ENCODE results near the gene RASA3.

RASA3 gene

DNA sequence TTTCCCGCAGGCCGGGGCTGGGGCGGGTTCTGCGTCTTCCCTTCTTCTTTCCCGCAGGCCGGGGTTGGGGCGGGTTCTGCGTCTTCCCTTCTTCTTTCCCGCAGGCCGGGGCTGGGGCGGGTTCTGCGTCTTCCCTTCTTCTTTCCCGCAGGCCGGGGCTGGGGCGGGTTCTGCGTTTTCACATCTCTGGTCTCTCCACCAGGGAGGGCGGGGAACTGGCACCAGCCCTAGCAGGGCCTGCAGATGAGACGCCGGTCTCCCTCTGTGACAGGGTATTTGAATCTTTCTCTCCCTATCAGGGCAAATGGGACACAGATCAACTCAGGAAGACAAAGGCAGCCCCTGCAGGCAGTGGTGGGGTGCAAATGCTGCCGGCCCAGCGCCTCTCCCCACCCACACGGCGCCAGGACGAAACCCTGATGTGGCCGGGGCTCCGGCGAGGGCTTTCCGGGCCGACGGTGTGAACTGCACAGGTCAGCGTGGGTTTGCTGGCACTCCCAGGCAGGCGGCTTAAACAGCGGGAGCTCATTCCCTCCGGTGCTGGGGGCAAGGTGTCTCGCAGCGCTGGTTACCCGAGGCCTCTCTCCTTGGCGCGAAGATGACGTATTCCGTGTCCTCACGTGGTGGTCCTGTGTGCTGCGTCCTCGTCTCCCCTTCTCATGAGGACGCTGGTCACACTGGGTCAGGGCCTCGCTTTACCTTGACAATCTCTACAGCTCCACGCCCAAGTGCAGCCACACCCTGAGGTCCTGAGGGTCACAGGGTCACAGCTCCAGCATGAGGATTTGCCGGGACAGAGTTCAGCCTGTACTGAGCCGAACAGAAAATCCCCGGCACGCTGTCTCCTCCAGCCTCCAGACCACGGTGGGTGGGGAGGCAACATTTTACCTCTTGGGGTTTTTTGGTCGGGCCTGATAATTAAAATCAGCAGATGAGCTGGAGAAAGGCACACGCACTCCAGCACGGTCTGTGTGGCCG is 157.8 kb downstream of the RASA3 start:
- DNase-seq: no peak

DNA sequence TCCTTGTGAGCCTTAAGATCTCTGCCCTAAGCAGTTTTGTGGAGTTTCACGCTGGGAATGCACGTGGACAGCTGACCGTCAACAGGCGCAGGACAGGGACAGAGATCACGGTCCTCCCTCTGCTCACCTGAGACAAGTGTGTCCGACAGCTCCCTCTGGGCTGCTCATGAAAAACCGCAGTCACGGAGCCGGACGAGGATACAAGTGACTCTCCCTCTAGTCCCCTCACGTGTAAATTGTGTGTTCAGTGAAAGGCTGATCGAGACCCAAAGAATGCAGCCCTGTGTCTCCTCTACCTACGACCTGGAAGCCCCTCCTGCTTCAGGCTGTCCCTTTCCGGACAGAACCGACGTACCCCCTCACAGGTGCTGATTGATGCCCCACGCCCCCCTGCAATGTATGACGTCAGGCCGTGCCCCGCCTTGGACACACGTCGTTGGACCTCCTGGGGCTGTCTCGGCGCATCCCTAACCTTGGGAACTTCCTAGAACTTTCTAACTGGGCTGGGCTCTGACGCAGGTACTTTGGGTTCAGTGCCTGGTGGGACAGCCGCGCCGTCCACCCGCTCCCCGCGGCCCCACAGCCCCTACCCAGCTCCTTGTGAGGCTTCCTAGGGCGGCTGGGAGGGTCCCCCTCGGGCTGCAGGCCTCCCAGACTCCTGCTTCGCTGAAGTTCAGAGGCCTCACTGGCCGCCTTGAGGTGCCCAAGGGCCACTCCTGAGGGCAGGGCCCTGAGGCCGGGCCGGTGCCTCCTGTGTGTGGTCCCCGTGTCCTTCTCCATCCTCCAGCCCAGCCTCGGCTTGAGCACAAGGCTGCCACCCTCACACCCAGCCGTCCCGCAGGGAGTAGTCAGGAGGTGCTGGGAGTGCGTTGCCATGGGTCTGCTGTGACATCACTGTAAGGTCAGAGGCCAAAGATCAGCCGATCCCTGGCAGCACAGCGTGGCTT is 158.9 kb downstream of the RASA3 start, which contains the start of gene C13orf46:
Gene C13orf46 (minus strand): TSS at position 859 of the 947 bp plus-strand sequence. CDS start 79 bp downstream, at position 780.
- DNase-seq: no peak

- DNase-seq: no peak
These were observed 159.8 kb downstream of the RASA3 start for GRCh38 chr13:113972451-113973217.

- DNase-seq: no peak
These were observed 160.8 kb downstream of the RASA3 start for GRCh38 chr13:113971471-113972231.

- DNase-seq: no peak
These were observed 161.5 kb downstream of the RASA3 start for GRCh38 chr13:113970810-113971470.

GRCh38 chr13:113969973-113970611 is 162.3 kb downstream of the RASA3 start:
- DNase-seq: no peak

DNA sequence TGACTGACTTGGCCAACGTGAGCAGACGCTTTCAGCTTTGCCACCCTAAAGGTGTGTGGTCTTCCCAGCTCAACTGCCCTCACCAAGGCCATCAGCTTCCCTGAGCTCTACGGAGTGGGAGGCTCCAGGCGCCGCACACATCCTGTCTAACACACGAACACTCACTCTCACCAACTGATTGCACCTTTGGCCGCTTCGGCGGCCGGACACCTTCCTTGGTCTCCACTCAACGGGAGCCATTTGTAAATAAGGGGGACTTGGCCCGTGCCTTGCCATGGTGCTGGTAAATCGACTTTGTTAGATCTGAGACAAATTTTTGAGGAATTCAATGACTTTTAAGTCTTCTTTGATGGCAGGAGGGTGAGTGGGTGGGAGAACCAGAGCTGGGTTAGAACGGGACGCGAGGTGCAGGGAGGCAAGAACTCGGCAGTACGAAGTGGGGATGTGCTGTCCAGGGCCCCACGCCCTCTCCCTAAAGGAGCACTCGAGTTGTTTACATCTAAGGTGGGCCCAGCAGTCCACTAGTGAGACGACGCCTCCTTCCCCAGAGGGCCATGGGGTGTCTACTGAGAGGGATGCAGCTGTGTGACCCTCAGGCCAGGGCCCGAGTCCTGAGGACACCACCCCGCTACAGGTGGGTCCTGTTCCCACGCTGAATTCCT is 163.0 kb downstream of the RASA3 start:
- no peak for DNase-seq

- DNase-seq: no peak
These were observed 163.7 kb downstream of the RASA3 start for GRCh38 chr13:113968463-113969310.

DNA sequence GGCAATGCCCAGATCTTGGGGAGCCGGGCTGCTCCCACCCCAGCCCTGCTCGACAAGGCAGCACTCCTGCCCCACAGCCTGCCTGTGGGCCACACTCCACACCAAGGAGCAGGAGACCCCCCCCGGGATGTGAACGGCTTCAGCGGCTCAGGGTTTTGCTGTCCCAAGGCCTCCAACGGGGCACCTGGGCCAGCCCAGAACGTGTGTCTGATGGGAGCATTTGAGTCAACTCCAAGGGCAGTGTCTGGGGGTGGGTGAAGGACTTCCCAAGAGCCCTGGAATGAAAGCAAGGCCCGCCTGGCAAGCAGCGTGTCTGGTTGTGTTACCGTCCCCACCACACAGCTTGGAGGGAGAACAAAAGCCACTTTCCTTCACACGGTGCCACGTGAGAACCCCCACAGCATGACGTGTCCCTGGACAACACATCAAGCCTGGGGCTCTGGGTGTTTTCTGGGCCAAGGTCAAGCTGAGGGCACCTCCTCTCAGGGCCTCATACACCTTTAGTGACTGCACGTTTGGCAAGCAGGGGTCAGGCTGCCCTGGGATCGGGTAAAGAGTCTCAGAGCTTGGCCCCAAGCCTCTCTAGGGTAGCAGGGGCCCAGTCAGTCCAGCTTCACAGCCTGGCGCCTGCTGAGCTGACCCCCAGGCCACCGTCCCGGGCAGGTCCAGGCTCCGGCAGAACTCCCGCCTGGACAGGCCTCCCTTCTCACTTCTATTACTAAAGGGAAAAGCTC is 164.5 kb downstream of the RASA3 start:
- DNase-seq: no peak

DNA sequence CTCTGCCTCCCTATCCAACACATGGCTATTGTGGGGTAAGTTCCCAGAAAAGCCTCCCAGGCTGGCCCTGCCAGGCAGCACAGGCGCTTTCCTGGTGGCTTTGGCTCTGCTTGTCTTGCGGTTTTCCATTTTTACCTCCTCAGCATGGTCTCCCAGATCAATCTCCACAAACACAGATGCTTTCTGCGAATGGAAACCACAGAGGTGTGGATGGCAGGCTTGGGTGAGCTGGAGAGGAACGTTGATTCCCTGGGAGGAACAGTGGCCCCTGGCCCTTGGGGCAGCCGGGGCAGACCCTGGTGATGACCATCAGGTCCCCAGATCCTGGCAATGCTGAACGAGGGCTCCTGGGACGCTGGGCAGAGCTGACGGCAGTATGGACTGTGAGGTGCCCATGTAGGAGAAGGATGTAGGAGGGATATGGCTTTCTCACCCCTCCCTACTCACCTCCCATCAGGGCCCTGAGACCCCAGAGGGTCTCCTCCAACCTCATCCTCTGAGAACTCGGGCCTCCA is 165.2 kb downstream of the RASA3 start:
- no peak for DNase-seq

DNA sequence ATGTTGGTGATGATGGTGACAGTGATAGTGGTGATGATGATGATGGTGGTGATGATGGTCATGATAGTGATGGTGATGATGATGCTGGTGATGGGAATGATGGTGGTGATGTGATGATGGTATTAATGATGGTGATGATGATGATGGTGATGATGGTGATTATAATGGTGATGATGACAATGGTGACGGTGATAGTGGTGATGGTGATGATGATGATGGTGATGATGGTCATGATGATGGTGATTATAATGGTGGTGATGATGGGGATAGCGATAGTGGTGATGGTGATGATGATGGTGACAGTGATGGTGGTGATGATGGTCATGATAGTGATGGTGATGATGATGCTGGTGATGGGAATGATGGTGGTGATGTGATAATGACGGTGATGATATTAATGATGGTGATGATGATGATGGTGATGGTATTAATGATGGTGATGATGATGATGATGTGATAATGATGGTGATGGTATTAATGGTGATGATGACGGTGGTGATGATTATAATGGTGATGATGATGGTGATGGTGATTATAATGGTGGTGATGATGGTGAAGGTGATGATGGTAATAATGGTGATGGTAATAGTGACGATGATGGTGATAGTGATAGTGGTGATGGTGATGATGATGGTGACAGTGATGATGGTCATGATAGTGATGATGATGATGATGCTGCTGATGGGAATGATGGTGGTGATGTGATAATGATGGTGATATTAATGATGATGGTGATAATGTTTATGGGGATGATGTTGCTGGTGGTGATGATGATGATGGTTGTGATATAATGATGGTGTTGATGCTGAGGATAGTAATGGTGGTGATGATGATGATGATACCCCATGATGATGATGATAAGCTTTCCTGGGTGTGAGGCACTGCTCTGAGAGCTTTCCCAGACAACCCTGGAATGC is 166.2 kb downstream of the RASA3 start:
- DNase-seq: no peak

GRCh38 chr13:113965383-113965874 is 167.0 kb downstream of the RASA3 start:
- no peak for DNase-seq

- DNase-seq: no peak
These were observed 168.0 kb downstream of the RASA3 start for GRCh38 chr13:113964251-113964995.

DNA sequence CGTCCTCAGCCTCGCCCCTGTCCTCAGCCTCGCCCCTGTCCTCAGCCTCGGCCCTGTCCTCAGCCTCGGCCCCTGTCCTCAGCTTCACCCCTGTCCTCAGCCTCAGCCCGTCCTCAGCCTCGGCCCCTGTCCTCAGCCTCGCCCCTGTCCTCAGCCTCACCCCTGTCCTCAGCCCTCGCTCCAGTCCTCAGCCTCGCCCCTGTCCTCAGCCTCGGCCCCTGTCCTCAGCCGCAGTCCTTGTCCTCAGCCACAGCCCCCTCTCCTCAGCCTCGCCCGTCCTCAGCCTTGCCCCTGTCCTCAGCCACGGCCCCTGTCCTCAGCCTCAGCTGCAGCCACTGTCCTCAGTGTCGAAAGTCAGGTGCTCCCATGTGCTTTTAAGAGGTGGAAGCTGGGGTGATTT is 169.0 kb downstream of the RASA3 start:
- DNase-seq: no peak

- no peak for DNase-seq
These were observed 169.4 kb downstream of the RASA3 start for GRCh38 chr13:113962975-113963374.

GRCh38 chr13:113962386-113962785 is 170.0 kb downstream of the RASA3 start:
- no peak for DNase-seq
